ENCODE measurements around the gene ZNG1B.
"Not testable (repeated sequence)": the region's sequence is repeated elsewhere in the genome, so short reads cannot be mapped to it uniquely, and the experiment has no call there.

DNA sequence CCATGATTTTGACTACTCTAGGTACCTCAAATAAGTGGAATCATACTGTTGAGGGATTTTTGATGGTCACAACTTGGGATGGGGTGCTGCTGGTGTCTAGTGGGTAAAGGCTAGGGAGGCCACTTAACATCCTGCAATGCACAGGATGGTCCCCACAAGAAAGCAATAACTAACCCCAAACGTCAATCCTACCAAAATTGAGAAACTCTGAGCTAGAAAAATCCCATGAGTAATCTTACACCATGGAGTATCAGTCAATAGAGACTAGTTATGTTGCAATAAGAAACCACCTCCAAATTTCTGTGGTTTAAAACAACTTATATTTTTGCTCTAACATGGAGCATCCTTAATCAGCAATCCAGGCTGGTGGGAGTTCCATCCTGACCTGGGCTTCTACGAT is 79.5 kb downstream of the ZNG1B start:
- not testable (repeated sequence) for TF ChIP-seq CTCF (IDR thresholded peaks at IDR 0.05; ENCODE audit: insufficient read depth, low read depth, low read length); EZH2 (IDR thresholded peaks at IDR 0.05; ENCODE audit: insufficient read depth, low read length)
